Activated T-cell treated with anti-CD3 and anti-CD28 coated beads for 1 hour (primary cell): ENCODE data around the gene DENND1A.
"Not testable (repeated sequence)": the region's sequence is repeated elsewhere in the genome, so short reads cannot be mapped to it uniquely, and the experiment has no call there.

Experiments used
- DNase-seq: peaks from one replicate; pipeline ENCODE4 v3.0.0-alpha.2; 2020; ENCODE audit warnings: low read depth

The DENND1A gene

GRCh38 chr9:123410281-123410910, 519.5 kb downstream of the DENND1A start:
- DNase-seq, result no peak

DNA sequence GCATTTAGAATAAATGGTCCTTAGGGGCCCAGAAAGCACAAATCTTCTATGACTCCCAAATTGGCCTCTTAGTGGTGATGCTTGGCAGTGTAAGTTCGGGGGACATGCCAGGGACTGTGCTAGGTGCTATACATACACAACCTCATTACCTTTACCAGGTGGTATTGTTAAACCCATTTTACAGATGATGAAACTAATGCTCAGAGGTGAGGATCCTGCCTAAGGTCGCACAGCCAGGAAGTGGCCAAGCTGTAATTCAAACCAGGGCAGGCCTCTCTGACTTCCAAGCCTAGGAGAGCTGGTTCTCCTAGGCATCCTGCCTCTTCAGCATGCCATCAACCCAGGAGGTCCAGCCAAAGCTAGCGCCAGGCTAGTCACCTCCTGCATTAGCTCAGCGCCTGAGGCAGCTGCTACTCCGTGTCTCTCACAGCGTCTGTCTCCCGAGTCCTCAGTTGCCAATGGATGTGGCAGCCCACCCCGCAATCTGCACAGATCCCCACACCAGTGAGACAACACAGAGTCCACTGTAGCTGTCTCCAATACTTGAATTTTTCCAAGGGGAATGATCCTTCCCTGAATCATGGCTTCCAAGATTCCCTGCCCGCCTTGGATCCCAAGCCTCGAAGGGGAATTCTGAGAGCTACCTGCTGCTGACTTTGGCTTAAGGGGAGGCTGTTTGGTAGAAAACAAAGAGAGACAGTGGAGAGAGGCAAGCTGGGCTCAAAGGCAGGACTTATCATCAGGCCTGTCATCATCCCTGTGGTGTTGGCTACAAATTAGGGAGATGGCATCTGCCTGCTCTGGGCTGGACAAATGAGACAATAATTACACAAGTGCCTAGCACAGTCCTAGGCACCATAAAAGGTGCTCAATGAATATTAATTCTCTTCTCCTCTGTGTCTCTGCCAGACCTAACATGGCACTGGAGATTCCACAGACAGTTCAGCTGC, 521.3 kb downstream of the DENND1A start:
- DNase-seq, result no peak

GRCh38 chr9:123407217-123407851, 522.6 kb downstream of the DENND1A start:
- DNase-seq, result no peak

- no peak for DNase-seq
Observed at GRCh38 chr9:123406691-123407216, 523.2 kb downstream of the DENND1A start.

DNA sequence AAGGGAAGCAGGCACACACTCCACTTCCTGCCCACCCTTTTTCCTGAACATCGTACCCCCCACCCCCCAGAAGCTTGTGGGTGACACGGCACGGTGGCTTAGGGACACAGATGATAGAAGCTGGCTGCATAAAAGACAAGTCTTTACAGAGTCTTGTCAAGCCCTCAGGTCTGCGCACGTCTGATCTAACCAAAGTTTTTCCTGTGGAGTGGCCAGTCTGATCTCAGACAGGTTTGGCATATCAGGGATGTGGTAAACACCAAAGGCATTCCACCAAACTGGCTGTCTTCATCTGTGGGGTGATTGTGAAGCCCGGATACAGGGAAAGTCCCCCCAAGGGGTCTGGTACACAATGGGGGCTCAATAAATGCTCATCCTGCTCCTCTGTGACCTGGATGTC, 523.9 kb downstream of the DENND1A start:
- no peak for DNase-seq

GRCh38 chr9:123402981-123403509, 526.9 kb downstream of the DENND1A start:
- DNase-seq, result no peak

DNA sequence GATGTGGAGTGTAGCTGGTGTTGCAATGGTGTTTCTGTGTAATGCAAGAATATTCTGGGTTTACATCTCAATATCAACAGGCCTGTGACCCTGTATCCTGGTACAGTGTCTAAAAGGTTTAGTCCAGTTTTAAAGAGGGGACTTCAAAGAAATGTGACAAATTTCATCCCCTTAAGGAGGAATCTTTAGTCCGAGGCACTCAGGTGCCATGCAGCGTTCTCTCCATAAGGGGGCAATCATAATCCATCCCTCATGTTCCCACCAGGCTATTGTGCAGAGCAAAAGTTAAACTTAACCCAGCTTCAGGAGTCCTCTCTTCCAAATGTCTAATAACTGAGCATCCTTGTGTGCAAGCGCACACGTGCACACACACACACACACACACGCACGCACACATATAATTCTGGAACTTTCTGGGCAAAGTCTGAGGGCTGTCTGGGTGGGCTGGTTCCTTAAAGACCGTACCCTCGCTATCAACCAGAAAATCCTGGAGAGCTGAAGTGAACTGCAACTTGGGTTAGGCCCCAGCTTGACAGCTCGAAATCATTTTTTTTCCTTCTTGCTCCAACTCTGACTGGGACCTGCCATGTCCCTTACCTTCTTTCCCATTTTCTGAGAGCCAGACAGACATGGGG, 527.9 kb downstream of the DENND1A start:
- no peak for DNase-seq

DNA sequence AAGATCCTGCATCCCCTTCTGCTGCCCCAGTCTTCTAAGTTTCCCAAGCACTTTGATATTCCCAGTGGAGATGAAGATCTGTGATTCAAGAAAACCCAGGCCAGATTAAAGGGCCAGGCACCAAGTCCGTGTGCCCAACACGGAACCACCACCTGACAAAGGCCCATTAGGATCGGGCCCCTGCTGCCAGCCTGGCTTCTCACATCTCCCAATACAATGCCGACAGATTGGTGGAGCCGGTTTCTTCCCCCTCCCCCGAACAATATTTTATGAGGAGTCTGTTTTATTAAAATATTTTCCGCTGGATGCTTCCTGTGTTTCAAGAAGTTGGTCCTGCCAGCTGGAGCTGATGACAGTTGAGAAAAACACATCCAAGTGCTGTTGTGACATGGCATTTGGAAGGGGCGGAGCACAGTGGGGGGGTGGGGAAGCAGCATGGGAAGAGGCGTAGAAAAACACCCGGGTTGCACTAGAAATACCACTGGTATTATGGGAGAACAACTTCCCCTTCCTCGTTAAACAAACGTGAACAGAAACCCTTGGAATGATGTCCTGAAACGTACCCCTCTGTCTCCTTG, 528.9 kb downstream of the DENND1A start:
- DNase-seq, result no peak

DNA sequence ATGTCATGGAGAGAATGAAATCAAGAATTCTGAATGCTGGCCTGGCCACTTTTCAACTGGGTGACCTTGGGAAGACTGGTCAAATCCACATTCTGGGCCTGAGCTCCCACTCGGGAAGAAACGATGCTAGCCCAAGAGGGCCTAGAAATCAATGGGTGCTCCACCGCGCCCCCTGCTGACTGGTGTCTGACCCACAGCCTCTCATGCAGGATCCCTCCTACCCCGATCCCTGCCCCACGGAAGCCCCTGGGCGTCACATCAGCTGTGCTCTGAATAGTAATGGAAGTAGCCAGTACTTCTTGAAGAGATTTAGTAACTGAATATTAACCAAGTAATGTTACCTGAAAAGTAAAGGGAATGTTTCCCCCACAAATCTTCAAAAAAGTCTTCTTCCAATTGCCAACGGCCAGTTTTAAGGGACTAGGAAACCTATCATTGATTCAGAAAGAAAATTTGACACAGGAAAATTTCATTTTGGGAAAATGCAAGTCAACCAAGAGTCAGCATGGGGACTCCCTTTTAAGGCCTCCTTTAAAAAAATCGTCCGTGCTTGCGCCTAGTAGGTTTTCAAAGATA, 530.0 kb downstream of the DENND1A start:
- no peak for DNase-seq

- DNase-seq, result not testable (repeated sequence)
Observed at GRCh38 chr9:123398938-123399337, 531.0 kb downstream of the DENND1A start.

DNA sequence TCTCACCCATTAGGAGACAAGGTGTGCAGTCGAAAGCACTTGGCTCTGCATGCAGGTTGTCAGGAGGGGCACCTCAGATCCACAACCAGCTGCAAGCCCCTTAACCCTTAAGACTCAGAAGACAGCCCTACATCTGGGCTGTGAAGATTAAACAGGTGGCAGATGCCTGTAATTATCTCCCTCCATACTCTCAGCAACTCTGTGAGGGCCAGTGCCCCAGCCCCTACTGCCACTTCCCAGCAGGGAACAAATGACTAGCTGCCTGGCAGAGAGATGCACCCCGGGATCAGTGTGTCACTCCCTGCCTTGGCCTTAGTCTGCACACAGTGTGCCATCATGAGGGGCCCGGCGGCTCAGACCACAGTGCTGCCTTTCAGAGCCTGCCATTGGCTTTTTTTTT, 532.0 kb downstream of the DENND1A start:
- DNase-seq, result no peak

DNA sequence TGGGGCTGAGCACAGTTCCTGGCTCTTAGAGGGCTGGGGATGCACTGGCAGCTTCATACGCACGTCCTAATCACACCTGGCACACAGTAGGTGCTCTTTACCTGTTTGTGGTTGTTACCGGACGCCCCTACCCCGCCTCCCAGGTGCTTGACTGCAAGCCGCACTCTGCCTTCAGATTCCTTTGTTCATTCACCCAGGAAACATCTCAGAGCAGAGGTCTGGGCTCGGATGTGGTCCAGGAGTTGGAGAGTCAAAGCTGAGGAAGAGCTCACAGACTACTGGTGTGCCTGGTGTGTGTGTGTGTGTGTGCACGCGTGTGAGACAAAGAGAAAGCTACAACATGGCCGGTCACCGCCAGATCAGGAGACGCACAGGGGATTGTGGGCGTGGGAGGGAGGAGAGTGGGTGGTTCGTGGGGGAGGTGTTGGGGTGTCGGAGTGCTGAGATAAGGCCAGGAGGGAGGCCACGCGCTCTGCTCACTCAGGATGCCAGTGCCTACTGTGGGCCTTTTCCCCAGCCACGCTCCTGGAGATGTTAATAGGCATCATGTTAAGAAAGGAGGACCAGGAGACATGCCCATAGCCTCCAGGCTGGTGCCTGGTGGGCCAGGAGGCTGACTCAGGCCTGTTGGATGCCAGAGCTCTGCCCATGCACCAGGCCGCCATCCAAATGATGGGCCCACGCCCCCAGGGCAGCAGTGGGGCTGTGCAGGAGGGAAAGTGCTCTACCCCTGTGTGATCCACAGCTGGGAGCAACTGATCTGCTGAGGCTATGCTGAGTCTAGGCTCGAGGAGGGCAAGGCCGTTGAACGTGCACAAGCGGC, 534.0 kb downstream of the DENND1A start:
- DNase-seq, result no peak

- no peak for DNase-seq
Observed at GRCh38 chr9:123395276-123395688, 534.6 kb downstream of the DENND1A start.

DNA sequence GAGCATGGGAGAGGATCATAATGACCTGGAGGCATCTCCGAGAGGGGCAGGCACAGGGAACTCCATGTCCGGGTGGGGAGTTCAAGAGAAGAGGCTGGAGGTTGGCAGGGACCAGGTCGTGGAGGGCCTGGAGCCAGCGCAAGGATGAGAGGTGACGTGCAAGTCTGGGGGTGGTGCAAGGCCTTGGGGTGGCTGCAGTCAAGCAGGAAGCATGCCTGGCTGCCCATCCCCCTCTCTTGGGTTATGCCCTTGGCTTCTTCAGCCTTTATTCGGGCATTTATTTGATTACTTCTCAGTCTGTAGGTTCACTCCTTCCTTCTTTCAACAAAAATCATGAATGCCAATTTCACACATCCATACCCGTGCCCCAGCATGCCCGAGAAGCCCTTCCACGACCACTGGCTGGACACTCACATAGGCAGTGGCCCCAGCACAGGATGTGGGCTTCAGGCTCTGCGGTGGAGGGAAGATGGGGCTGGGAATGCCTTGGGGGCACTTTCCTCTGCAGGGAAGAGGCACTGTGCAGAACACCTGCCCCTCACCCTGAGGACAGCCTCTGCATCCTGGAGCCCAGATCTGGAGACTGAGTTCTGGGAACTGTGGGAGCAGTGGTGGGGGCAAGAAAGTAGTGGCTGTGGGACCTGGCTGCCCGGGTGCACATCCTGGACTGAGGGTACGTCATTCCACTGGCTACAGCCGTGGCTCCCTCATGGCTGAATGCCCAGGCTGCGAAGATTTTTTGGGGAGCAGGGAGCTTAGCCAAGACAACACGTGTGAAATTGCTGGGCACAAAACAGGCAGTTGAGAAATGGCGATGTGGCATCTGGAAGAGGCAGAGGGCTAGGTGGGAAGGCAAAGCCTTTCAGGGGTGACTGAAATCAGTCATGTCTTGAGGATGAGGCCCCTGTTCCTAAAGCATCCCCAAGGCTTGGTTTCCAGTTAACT, 535.4 kb downstream of the DENND1A start:
- DNase-seq, result no peak

- DNase-seq, result no peak
Observed at GRCh38 chr9:123392802-123393201, 537.1 kb downstream of the DENND1A start.

GRCh38 chr9:123391946-123392345, 538.0 kb downstream of the DENND1A start:
- DNase-seq, result no peak

DNA sequence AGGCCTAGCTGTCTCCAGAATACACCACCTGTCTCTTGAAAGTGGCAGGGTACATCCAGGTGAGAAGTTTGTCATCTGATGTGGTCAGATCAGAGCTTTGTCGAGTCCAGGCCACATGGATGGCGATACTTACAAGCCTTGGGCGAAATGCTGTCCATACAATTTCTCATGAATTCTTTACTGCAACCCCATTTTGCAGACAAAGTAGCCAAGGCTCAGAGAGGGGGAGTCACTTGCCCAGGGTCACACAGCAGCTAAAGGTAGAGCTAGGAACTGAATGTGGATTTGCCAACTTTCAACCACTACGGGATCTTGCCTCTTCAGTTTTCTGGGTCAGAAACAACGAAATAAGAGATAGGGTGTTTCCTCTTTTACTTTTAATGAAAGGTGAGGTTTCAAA, 538.7 kb downstream of the DENND1A start:
- no peak for DNase-seq

- no peak for DNase-seq
Observed at GRCh38 chr9:123390337-123391135, 539.4 kb downstream of the DENND1A start.
